Left renal cortex interstitium (tissue), 4 donors: Measurements from ENCODE around the gene LRRC1. TPM values are rescaled to one million over a fixed set of nuclear protein-coding genes. Genes with fewer than 3 reads are reported as not detected.

ENCODE experiments used
- DNase-seq, 4 donors: peaks; one replicate each; pipeline ENCODE4 v3.0.0-alpha.2; 2013; ENCODE audit warnings: low read depth in 4 of 4, low spot score in 2 of 4, missing footprints in 1 of 4
- polyA plus RNA-seq, 4 donors: library from polyadenylated mRNA; unstranded; fragments of 120-200 nt; gene quantifications; one replicate each; pipeline ENCODE4 v1.2.1, GENCODE V29; 2013; ENCODE audit not compliant: insufficient read length in 4 of 4

Gene LRRC1
- polyA plus RNA-seq, 4 donors, result 24.1 to 32.4 (median 25.3) TPM

- no peak for DNase-seq
Measured at GRCh38 chr6:53845280-53846195, 50.7 kb downstream of the LRRC1 start.

- no peak for DNase-seq
Measured at GRCh38 chr6:53846250-53846649, 51.4 kb downstream of the LRRC1 start.

- DNase-seq, result no peak
Measured at GRCh38 chr6:53847796-53848314, 53.0 kb downstream of the LRRC1 start.

GRCh38 chr6:53850527-53850926 lies 55.7 kb downstream of the LRRC1 start:
- no peak for DNase-seq

- DNase-seq, result no peak
Measured at GRCh38 chr6:53851561-53851960, 56.8 kb downstream of the LRRC1 start.

GRCh38 chr6:53852805-53853204 lies 58.0 kb downstream of the LRRC1 start:
- no peak for DNase-seq

GRCh38 chr6:53854843-53855567 lies 60.2 kb downstream of the LRRC1 start:
- no peak for DNase-seq

- DNase-seq, result no peak
Measured at GRCh38 chr6:53855940-53856339, 61.1 kb downstream of the LRRC1 start.

GRCh38 chr6:53857318-53858094 lies 62.7 kb downstream of the LRRC1 start:
- no peak for DNase-seq

- DNase-seq, result no peak
Measured at GRCh38 chr6:53858196-53858595, 63.4 kb downstream of the LRRC1 start.

GRCh38 chr6:53858913-53859312 lies 64.1 kb downstream of the LRRC1 start:
- no peak for DNase-seq

- DNase-seq, result no peak
Measured at GRCh38 chr6:53860511-53860910, 65.7 kb downstream of the LRRC1 start.

GRCh38 chr6:53861518-53861917 lies 66.7 kb downstream of the LRRC1 start:
- no peak for DNase-seq

- no peak for DNase-seq
Measured at GRCh38 chr6:53862662-53863462, 68.1 kb downstream of the LRRC1 start.

- DNase-seq, result no peak
Measured at GRCh38 chr6:53864781-53865180, 70.0 kb downstream of the LRRC1 start.

- no peak for DNase-seq
Measured at GRCh38 chr6:53866226-53866625, 71.4 kb downstream of the LRRC1 start.

GRCh38 chr6:53868626-53869025 lies 73.8 kb downstream of the LRRC1 start:
- DNase-seq, result no peak

- DNase-seq, result no peak
Measured at GRCh38 chr6:53869964-53870363, 75.2 kb downstream of the LRRC1 start.

GRCh38 chr6:53873922-53874321 lies 79.1 kb downstream of the LRRC1 start:
- no peak for DNase-seq

GRCh38 chr6:53874964-53875363 lies 80.2 kb downstream of the LRRC1 start:
- no peak for DNase-seq
